SU-DHL-6 (cell line): ENCODE results near the gene FOXF1.

Experiments used
- H2AFZ ChIP-seq: fragments of 200-600 bp; sonication (generic); 2 replicates; pipeline ENCODE4 v1.6.1; 2014; ENCODE audit warnings: low read depth, mild to moderate bottlenecking, moderate library complexity, mixed read lengths, antibody characterized with exemption, low read length; ENCODE audit not compliant: severe bottlenecking
- H3F3A ChIP-seq: fragments of 200-600 bp; shearing (Covaris generic); 2 replicates; pipeline ENCODE4 v1.6.0; 2016; ENCODE audit warnings: antibody characterized with exemption, mild to moderate bottlenecking; ENCODE audit not compliant: insufficient read depth
- H3K27ac ChIP-seq: fragments of 200-600 bp; sonication (generic); 2 replicates; pipeline ENCODE4 v1.5.1; 2016; ENCODE audit warnings: low read depth, mild to moderate bottlenecking, low read length, moderate library complexity, mixed read lengths
- H3K27me3 ChIP-seq: fragments of 200-600 bp; sonication (generic), shearing (Covaris generic); 2 replicates; pipeline ENCODE4 v1.6.0; 2014; ENCODE audit warnings: mild to moderate bottlenecking, low read length
- H3K36me3 ChIP-seq: fragments of 200-600 bp; sonication (generic); 2 replicates; pipeline ENCODE4 v1.6.1; 2014; ENCODE audit warnings: mild to moderate bottlenecking, low read length, mixed read lengths
- H3K4me2 ChIP-seq: fragments of 300-600, 200-600 bp; shearing (Covaris generic), sonication (generic); 2 replicates; pipeline ENCODE4 v1.6.0; 2014; ENCODE audit warnings: low read length, low read depth, mild to moderate bottlenecking; ENCODE audit not compliant: poor library complexity, severe bottlenecking
- H3K4me3 ChIP-seq: fragments of 200-600 bp; sonication (generic); 2 replicates; pipeline ENCODE4 v1.5.1; 2014; ENCODE audit warnings: antibody characterized with exemption, low read length, mild to moderate bottlenecking, mixed read lengths; ENCODE audit not compliant: insufficient read depth, poor library complexity, severe bottlenecking
- H3K79me2 ChIP-seq: fragments of 200-600 bp; sonication (generic); 2 replicates; pipeline ENCODE4 v1.6.1; 2014; ENCODE audit warnings: mild to moderate bottlenecking, low read length, moderate library complexity; ENCODE audit not compliant: insufficient read depth
- H3K9ac ChIP-seq: fragments of 200-600 bp; sonication (generic); 2 replicates; pipeline ENCODE4 v1.7.0; 2014; ENCODE audit warnings: mild to moderate bottlenecking, low read length
- H3K9me2 ChIP-seq: fragments of 200-600 bp; sonication (generic); replicated peaks from 2 replicates; pipeline ENCODE4 v1.6.1; 2014; ENCODE audit warnings: low read length; ENCODE audit not compliant: insufficient read depth
- H3K9me3 ChIP-seq: fragments of 200-600 bp; sonication (generic); 2 replicates; pipeline ENCODE4 v1.6.1; 2014; ENCODE audit warnings: low read length, mixed read lengths; ENCODE audit not compliant: insufficient read depth
- H4K20me1 ChIP-seq: fragments of 200-600 bp; sonication (generic); 2 replicates; pipeline ENCODE4 v1.6.1; 2014; ENCODE audit warnings: low read depth, mild to moderate bottlenecking, antibody characterized with exemption, low read length, moderate library complexity, mixed read lengths
- CTCF ChIP-seq: fragments of 200-600 bp; sonication (generic); IDR thresholded peaks from one replicate; pipeline ENCODE4 v1.5.1; 2017; ENCODE audit warnings: antibody characterized with exemption, mild to moderate bottlenecking, low read length, moderate library complexity; ENCODE audit not compliant: insufficient read depth, poor library complexity, severe bottlenecking
- EZH2phosphoT487 ChIP-seq: fragments of 200-600 bp; sonication (generic), shearing (Covaris generic); conservative IDR thresholded peaks from 2 replicates; pipeline ENCODE4 v1.6.1; 2018; ENCODE audit warnings: mild to moderate bottlenecking, antibody characterized with exemption, low read length, moderate library complexity, mixed read lengths

FOXF1 gene

DNA sequence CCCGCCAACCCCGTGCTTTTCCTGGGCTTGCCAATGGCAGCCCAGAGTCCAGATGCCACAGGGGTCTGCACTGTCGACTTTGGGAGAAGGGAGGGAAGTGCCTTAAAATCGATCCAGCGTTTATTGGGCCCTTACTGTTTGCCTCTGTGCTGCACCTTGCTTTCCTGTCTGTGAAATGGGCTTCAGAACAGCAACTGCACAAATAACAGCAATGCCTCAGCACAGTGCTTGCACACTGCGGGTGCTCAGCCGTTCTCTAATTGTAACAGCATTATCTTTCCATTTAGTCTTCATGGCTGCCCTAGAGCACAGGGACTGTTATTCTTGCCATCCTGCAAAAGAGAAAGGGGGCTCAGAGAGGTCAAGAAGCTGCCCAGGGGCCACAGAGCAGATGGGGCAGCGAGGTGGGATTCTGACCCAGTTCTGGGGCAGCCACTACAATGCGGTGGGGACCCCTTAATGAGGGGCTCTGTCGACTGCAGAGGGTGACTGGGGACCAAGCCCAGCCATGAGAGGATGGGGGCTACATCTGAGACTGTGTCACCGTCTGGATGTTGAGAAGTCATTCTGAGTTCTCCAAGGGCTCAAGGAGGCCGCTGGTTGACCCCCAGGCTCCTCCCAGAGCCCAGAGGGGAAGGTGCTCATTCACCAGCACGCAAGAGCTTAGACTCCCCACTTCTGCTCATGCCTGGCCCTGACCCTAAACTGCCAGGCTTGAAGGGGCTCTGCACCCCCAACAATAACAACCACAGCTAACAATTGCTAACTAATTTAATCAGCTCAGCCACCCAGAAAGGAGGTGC, 9.4 kb upstream of the FOXF1 start:
- H3K4me3 ChIP-seq, result no peak overlapping the region
- H2AFZ ChIP-seq, result no peak overlapping the region
- no peak overlapping the region for H3K4me2 ChIP-seq
- no peak overlapping the region for H3K9ac ChIP-seq
- no peaks in the 10 kb centered on the region for H3F3A ChIP-seq
- H3K27ac ChIP-seq, result no peak overlapping the region
- no peaks in the 10 kb centered on the region for H3K27me3 ChIP-seq
- no peaks in the 10 kb centered on the region for H3K36me3 ChIP-seq
- H4K20me1 ChIP-seq, result no peaks in the 10 kb centered on the region
- no peaks in the 10 kb centered on the region for H3K9me3 ChIP-seq
- H3K9me2 ChIP-seq, result no peaks in the 10 kb centered on the region
- H3K79me2 ChIP-seq, result no peaks in the 10 kb centered on the region
- TF ChIP-seq EZH2phosphoT487, result no peak
- TF ChIP-seq CTCF, result no peak

DNA sequence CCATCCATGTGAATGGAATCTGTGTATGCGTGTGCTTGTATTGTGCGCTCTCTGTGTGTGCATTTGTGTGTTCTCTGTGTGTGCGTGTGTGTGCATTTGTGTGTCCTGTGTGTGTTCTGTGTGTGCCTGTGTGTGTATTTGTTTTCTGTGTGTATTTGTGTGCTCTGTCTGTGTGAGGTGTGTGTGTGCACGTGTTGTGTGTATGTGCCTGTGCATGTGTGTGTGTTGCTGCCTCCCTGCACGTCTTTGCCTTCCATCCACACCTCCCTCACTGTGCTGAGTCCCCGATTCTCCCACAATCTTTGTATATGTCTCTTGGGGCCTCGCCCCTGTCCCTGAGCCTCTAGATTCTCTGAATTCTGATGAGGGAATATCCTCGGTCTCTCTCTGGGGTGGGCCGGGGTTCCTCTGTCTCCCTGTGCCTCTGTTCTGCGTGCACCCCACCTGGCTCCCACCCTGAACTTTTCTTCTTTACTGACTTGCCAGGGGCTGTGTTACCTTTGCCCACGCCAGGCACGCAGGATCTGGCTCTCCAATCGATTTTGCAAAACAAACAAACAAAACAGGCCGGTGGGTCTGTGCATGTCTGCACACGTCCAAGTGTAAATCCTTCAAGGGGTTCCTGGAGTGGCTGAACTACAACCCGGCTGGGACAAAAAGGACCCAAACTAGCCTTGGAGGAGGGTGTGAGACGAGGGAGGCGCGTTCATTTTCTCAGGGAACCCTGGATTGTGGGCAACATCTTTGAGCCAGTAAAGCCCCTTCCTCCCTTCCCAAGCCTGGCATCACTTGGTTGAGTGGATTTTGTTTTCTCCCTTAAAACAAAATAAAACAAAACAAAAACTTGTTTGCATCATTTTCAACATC, 8.1 kb upstream of the FOXF1 start:
- TF ChIP-seq EZH2phosphoT487 (no peak), CTCF (no peak)

DNA sequence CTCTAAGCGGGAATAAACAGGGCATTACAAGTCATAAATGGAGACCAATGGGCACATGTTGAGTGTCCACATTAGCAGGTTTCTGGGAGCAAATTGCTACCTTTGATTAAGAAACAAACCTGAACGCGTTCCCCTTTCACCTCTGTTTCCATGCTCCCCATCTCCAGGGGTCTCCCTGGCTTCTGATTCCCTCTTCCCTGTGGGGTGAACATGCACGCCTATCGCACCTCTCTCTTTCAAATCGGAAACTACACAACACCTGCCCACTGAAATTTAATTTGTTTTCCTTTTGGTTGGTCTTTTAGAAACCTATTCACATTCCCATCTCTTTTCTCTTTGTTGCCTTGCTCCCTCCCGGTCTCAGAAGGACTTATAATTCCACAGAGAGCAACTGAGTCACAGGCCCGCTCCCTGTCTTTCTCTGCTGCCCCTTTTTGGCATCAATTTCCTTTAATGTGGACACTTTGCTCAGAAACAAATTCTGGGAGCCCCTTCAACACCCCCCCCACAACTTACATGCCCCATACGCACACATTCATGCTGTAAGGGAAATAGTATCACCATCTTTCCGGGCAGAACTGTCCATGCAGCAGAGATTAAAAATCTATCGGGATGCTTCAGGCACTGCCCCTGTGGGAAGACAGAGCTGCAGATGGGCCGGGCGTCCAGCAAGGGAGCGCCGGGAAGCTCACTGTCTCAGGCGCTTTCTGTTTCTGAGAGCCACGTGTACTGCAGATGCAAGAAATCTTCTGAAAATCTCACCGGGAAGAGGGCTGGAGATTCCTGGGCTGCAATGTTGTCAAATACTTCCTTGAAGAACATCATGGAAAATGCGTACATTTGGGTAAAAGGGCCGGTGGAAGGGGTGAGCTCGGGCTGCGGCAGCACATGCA, 7.2 kb upstream of the FOXF1 start:
- H3K9me2 ChIP-seq, result no peaks in the 10 kb centered on the region
- H2AFZ ChIP-seq, result no peak overlapping the region
- no peaks in the 10 kb centered on the region for H3K36me3 ChIP-seq
- H3F3A ChIP-seq, result no peaks in the 10 kb centered on the region
- no peak overlapping the region for H3K9ac ChIP-seq
- H3K79me2 ChIP-seq, result no peaks in the 10 kb centered on the region
- no peaks in the 10 kb centered on the region for H3K27me3 ChIP-seq
- no peak overlapping the region for H3K4me2 ChIP-seq
- no peak overlapping the region for H3K27ac ChIP-seq
- no peaks in the 10 kb centered on the region for H3K9me3 ChIP-seq
- no peaks in the 10 kb centered on the region for H4K20me1 ChIP-seq
- H3K4me3 ChIP-seq, result no peak overlapping the region
- TF ChIP-seq EZH2phosphoT487 (no peak), CTCF (no peak)

More for the DNA sequence above, 8.1 kb upstream of the FOXF1 start:
- Histone ChIP-seq H3K27ac (no peak overlapping the region), H3K4me3 (no peak overlapping the region), H4K20me1 (no peaks in the 10 kb centered on the region), H3K9me2 (no peaks in the 10 kb centered on the region), H3K79me2 (no peaks in the 10 kb centered on the region), H3K4me2 (no peak overlapping the region), H3K36me3 (no peaks in the 10 kb centered on the region), H3F3A (no peaks in the 10 kb centered on the region), H3K9me3 (no peaks in the 10 kb centered on the region), H2AFZ (no peak overlapping the region), H3K27me3 (no peaks in the 10 kb centered on the region), H3K9ac (no peak overlapping the region)
